NCI-H345 treated with DMSO at 0.1 percent for 48 hours (cell line): ENCODE results near the gene PRRT1.
"Not testable (repeated sequence)": the region's sequence is repeated elsewhere in the genome, so short reads cannot be mapped to it uniquely, and the experiment has no call there.

ENCODE experiments used
- DNase-seq: peaks from one replicate; lab custom pipeline; 2025; ENCODE audit not compliant: unreplicated experiment; lab: John Stamatoyannopoulos, UW

Gene PRRT1

GRCh38 chr6:32105433-32105832 is 46.3 kb downstream of the PRRT1 start:
- DNase-seq = no peak

GRCh38 chr6:32102255-32102654 is 49.5 kb downstream of the PRRT1 start:
- DNase-seq = no peak

GRCh38 chr6:32100251-32100650 is 51.5 kb downstream of the PRRT1 start:
- DNase-seq = not testable (repeated sequence)
